GM23338 (cell line): Measurements from ENCODE around the gene ZNRF2. TPM values are rescaled to one million over a fixed set of nuclear protein-coding genes. Genes with fewer than 3 reads are reported as not detected.

Experiments
- ATAC-seq: fragments of 200-7000 bp; cut with Tn5 transposase; 3 replicates; pipeline ENCODE4 v1.9.1; 2020
- DNase-seq: peaks from one replicate; pipeline ENCODE4 v3.0.0-alpha.2; 2015; ENCODE audit warnings: low spot score
- H2AFZ ChIP-seq: fragments of 200-600 bp; sonication (generic); 2 replicates; pipeline ENCODE4 v1.8.0; 2016; ENCODE audit warnings: antibody characterized with exemption, mild to moderate bottlenecking, moderate library complexity
- H3F3A ChIP-seq: fragments of 200-600 bp; sonication (generic); replicated peaks from 2 replicates; pipeline ENCODE4 v1.8.0; 2017; ENCODE audit warnings: antibody characterized with exemption, mixed run types, low read depth
- H3K27ac ChIP-seq: fragments of 200-600 bp; sonication (generic); 2 replicates; pipeline ENCODE4 v1.6.1; 2016; ENCODE audit warnings: low read depth
- H3K27me3 ChIP-seq: fragments of 200-600 bp; sonication (generic); 2 replicates; pipeline ENCODE4 v1.8.0; 2016; ENCODE audit warnings: mild to moderate bottlenecking, mixed run types, moderate library complexity; ENCODE audit not compliant: insufficient read depth
- H3K36me3 ChIP-seq: fragments of 200-600 bp; sonication (generic); 2 replicates; pipeline ENCODE4 v1.8.0; 2016; ENCODE audit warnings: mild to moderate bottlenecking; ENCODE audit not compliant: insufficient read depth
- H3K4me1 ChIP-seq: fragments of 200-600 bp; sonication (generic); 2 replicates; pipeline ENCODE4 v1.8.0; 2016; ENCODE audit warnings: mild to moderate bottlenecking, moderate library complexity; ENCODE audit not compliant: insufficient read depth
- H3K4me2 ChIP-seq: fragments of 200-600 bp; sonication (generic); 2 replicates; pipeline ENCODE4 v1.7.1; 2017; ENCODE audit warnings: mixed run types
- H3K4me3 ChIP-seq: fragments of 200-600 bp; sonication (generic); 2 replicates; pipeline ENCODE4 v1.6.1; 2016; ENCODE audit warnings: mixed run types
- H3K79me2 ChIP-seq: fragments of 200-600 bp; sonication (generic); replicated peaks from 2 replicates; pipeline ENCODE4 v1.8.0; 2017; ENCODE audit warnings: mild to moderate bottlenecking; ENCODE audit not compliant: insufficient read depth
- H3K9me2 ChIP-seq: fragments of 200-600 bp; sonication (generic); 2 replicates; pipeline ENCODE4 v1.8.0; 2017; ENCODE audit not compliant: insufficient read depth
- H4K20me1 ChIP-seq: fragments of 200-600 bp; sonication (generic); replicated peaks from 2 replicates; pipeline ENCODE4 v1.8.0; 2017; ENCODE audit warnings: mild to moderate bottlenecking; ENCODE audit not compliant: insufficient read depth
- H3K27ac Mint-ChIP-seq: 2 replicates; pipeline ENCODE4 v1.8.0; 2020; ENCODE audit warnings: inconsistent platforms, mild to moderate bottlenecking, moderate library complexity, mixed read lengths
- H3K27me3 Mint-ChIP-seq: 3 replicates; pipeline ENCODE4 v1.8.0; 2022; ENCODE audit warnings: low read depth, mild to moderate bottlenecking, moderate library complexity, mixed read lengths, inconsistent platforms; ENCODE audit not compliant: insufficient read depth, poor library complexity
- H3K36me3 Mint-ChIP-seq: 3 replicates; pipeline ENCODE4 v1.8.0; 2021; ENCODE audit warnings: low read depth, mild to moderate bottlenecking, inconsistent platforms, moderate library complexity, mixed read lengths
- H3K4me1 Mint-ChIP-seq: 3 replicates; pipeline ENCODE4 v1.8.0; 2020; ENCODE audit warnings: mild to moderate bottlenecking, inconsistent platforms, mixed read lengths
- H3K4me3 Mint-ChIP-seq: 3 replicates; pipeline ENCODE4 v1.8.0; 2021; ENCODE audit warnings: moderate library complexity, mild to moderate bottlenecking, inconsistent platforms, mixed read lengths
- H3K9me3 Mint-ChIP-seq: 3 replicates; pipeline ENCODE4 v1.8.0; 2020; ENCODE audit warnings: moderate library complexity, mild to moderate bottlenecking, inconsistent platforms, mixed read lengths
- CREB1 ChIP-seq: fragments of 250-450 bp; sonication (Bioruptor Pico); IDR thresholded peaks from 2 replicates; pipeline ENCODE4 v1.5.0; 2020; ENCODE audit warnings: low read depth, mild to moderate bottlenecking, moderate library complexity
- ETS1 ChIP-seq: IDR thresholded peaks from 2 replicates; pipeline ENCODE4 v1.6.1; 2016; ENCODE audit warnings: antibody characterized with exemption
- EZH2 ChIP-seq: fragments of 200-600 bp; sonication (generic); IDR thresholded peaks from one replicate; pipeline ENCODE4 v1.8.0; 2017; ENCODE audit warnings: antibody characterized with exemption, mild to moderate bottlenecking, low read depth; ENCODE audit not compliant: unreplicated experiment
- EZH2phosphoT487 ChIP-seq: fragments of 200-600 bp; sonication (generic); IDR thresholded peaks from one replicate; pipeline ENCODE4 v1.8.1; 2018; ENCODE audit warnings: antibody characterized with exemption; ENCODE audit not compliant: unreplicated experiment
- NANOG ChIP-seq: IDR thresholded peaks from 2 replicates; pipeline ENCODE4 v1.6.1; 2016; ENCODE audit warnings: antibody characterized with exemption, borderline replicate concordance
- POLR2AphosphoS5 ChIP-seq: IDR thresholded peaks from 2 replicates; pipeline ENCODE4 v1.6.1; 2016; ENCODE audit warnings: antibody characterized with exemption, low read depth
- STAT1 ChIP-seq: IDR thresholded peaks from one replicate; pipeline ENCODE4 v1.6.1; 2016; ENCODE audit warnings: antibody characterized with exemption; ENCODE audit not compliant: unreplicated experiment
- ZNF114 ChIP-seq: fragments of 250-450 bp; sonication (Bioruptor Pico); IDR thresholded peaks from 2 replicates; pipeline ENCODE4 v1.5.0; 2020; ENCODE audit warnings: mild to moderate bottlenecking, moderate library complexity
- ZNF331 ChIP-seq: fragments of 250-450 bp; sonication (Bioruptor Pico); IDR thresholded peaks from 2 replicates; pipeline ENCODE4 v1.5.0; 2020; ENCODE audit warnings: low read depth, mild to moderate bottlenecking, moderate library complexity
- ZNF462 ChIP-seq: fragments of 250-450 bp; sonication (Bioruptor Pico); IDR thresholded peaks from 2 replicates; pipeline ENCODE4 v1.5.0; 2020; ENCODE audit warnings: mild to moderate bottlenecking, moderate library complexity
- polyA plus RNA-seq: library from polyadenylated mRNA; unstranded; fragments of >200 nt; fragmentation: Nextera tagmentation; extraction: Ambion mirVana; gene quantifications from 2 replicates; pipeline ENCODE4 v1.2.1, GENCODE V29; 2016
- total RNA-seq: library from RNA; depleted of rRNA; stranded (reverse); fragments of >200 nt; shearing (Covaris generic); gene quantifications from 2 replicates; pipeline ENCODE4 v1.2.3, GENCODE V29; 2014
- TF ChIP-seq, protein P1 (sequence below), 2 experiments: fragments of 200-600 bp in 1 of 2; sonication (generic) in 1 of 2; conservative IDR thresholded peaks; 2 replicates each; pipeline versions ENCODE4 v1.5.1 to v1.6.1; 2016 to 2017; ENCODE audit warnings: antibody characterized with exemption in 2 of 2, low read depth in 2 of 2, mild to moderate bottlenecking in 2 of 2, moderate library complexity in 1 of 2

The ZNRF2 gene
- total and polyA plus RNA-seq, 2 experiments from 2014 or later: 6.0 to 34.7 TPM

DNA sequence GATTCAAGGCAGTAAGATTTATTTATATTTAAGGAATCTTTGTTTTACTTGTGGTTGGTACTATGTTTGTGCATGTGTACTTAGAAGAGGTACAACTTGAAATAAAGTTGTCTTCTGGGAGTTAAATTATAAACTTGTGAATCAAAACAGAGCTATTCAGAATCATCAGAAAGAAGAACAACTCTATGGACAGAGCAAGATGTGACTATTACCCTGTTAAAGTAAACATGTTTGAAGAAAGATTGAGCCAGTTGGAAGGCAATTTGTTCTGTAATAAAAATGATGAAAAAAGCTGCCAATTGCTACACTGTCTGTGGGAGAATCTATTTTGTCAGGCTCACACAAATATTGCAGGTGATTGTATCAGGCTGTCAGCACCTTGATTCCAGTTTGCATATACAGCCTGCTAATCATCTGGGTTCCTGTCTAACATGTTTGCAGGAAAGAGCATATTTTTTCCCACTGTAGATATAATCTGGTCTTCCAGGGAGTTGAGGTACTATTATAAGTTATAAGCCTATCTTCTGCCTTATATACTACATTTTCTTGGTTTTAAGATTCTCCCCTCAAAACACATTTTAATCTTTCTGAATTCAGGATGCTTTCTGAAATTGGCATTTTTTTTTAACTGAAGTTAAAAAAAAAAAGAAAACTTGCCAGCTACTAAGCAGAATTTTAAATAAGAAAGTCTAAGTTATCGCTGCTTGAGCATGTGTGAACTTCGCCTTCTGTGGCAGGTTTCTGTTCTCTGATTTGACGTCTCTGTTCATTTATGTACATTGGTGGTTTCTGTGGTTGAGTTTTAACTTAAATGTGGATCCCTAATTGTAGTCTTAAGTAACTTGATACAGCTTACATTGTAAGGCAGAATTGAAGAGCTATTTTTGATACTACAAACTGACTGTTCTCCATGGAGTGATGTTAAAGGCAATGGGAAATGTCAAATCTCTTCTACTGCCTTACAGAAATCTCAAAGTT is 46.0 kb downstream of the ZNRF2 start (continued):
- no peak for TF ChIP-seq ZNF462

- H3K79me2 ChIP-seq: peaks cover 90% of the 10 kb centered on the region
- Mint-ChIP-seq H3K9me3 (peaks cover 6% of the 10 kb centered on the region; the same call in 2 of the 3 replicates), H3K4me3 (no peak overlapping the region), H3K27ac (no peak overlapping the region), H3K4me1 (peaks cover 19% of the 10 kb centered on the region), H3K27me3 (no peaks in the 10 kb centered on the region), H3K36me3 (peaks cover 5% of the 10 kb centered on the region; the same call in 2 of the 3 replicates)
- DNase-seq (no peak), ATAC-seq (no peak)
- H3K27me3 ChIP-seq: no peaks in the 10 kb centered on the region
- no peaks in the 10 kb centered on the region for H3K9me2 ChIP-seq
- H3K27ac ChIP-seq: no peak overlapping the region
- no peak overlapping the region for H3K4me3 ChIP-seq
- no peaks in the 10 kb centered on the region for H3K36me3 ChIP-seq
- H3F3A ChIP-seq: no peaks in the 10 kb centered on the region
- H3K4me1 ChIP-seq: peaks cover 19% of the 10 kb centered on the region
- no peak overlapping the region for H3K4me2 ChIP-seq
- H2AFZ ChIP-seq: no peak overlapping the region
- no peaks in the 10 kb centered on the region for H4K20me1 ChIP-seq
- TF ChIP-seq EZH2phosphoT487 (no peak), STAT1 (no peak), EZH2 (no peak), NANOG (no peak), POLR2AphosphoS5 (no peak), ZNF331 (CRISPR knock-in tag) (no peak), ETS1 (no peak), CREB1 (CRISPR knock-in tag) (no peak), ZNF114 (CRISPR knock-in tag) (no peak)
- TF ChIP-seq, protein P1, sequence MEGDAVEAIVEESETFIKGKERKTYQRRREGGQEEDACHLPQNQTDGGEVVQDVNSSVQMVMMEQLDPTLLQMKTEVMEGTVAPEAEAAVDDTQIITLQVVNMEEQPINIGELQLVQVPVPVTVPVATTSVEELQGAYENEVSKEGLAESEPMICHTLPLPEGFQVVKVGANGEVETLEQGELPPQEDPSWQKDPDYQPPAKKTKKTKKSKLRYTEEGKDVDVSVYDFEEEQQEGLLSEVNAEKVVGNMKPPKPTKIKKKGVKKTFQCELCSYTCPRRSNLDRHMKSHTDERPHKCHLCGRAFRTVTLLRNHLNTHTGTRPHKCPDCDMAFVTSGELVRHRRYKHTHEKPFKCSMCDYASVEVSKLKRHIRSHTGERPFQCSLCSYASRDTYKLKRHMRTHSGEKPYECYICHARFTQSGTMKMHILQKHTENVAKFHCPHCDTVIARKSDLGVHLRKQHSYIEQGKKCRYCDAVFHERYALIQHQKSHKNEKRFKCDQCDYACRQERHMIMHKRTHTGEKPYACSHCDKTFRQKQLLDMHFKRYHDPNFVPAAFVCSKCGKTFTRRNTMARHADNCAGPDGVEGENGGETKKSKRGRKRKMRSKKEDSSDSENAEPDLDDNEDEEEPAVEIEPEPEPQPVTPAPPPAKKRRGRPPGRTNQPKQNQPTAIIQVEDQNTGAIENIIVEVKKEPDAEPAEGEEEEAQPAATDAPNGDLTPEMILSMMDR (conservative IDR thresholded peaks at IDR 0.05; ENCODE audit: low read depth in 2 of 2): no peak
These were observed 46.9 kb downstream of the ZNRF2 start for GRCh38 chr7:30331338-30331737.
